WTC11 (cell line): ENCODE results near the gene MNS1. TPM values are rescaled to one million over a fixed set of nuclear protein-coding genes. Genes with fewer than 3 reads are reported as not detected.

Source experiments
- ATAC-seq: fragments of 200-7000 bp; cut with Tn5 transposase; 2 replicates; pipeline ENCODE4 v1.10.0; 2021; ENCODE audit warnings: mild to moderate bottlenecking, moderate library complexity
- CTCF ChIA-PET: fragments of 300-600 bp; sonication (Branson Sonifier 250); formaldehyde crosslinking; loops from one replicate; lab custom pipeline; 2021; ENCODE audit warnings: antibody characterized with exemption; lab: Charles Lee
- POLR2A ChIA-PET: fragments of 350-600 bp; sonication (Branson Sonifier 250); formaldehyde crosslinking; loops from one replicate; lab custom pipeline; 2021; ENCODE audit warnings: antibody characterized with exemption; lab: Charles Lee
- DNase-seq: peaks from one replicate; pipeline ENCODE4 v3.0.0; 2021; ENCODE audit warnings: low spot score
- H3K27ac Mint-ChIP-seq: 2 replicates; pipeline ENCODE4 v1.8.0; 2021; ENCODE audit warnings: mixed read lengths
- H3K27me3 Mint-ChIP-seq: 2 replicates; pipeline ENCODE4 v1.8.0; 2021; ENCODE audit warnings: low read depth, mild to moderate bottlenecking, moderate library complexity, mixed read lengths
- H3K36me3 Mint-ChIP-seq: 2 replicates; pipeline ENCODE4 v1.8.0; 2021; ENCODE audit warnings: mixed read lengths
- H3K4me1 Mint-ChIP-seq: 2 replicates; pipeline ENCODE4 v1.8.0; 2022; ENCODE audit warnings: mixed read lengths
- H3K4me3 Mint-ChIP-seq: 2 replicates; pipeline ENCODE4 v1.8.0; 2021; ENCODE audit warnings: mild to moderate bottlenecking, moderate library complexity, mixed read lengths
- H3K9me3 Mint-ChIP-seq: 2 replicates; pipeline ENCODE4 v1.8.0; 2021; ENCODE audit warnings: mixed read lengths
- ETV6 ChIP-seq: sonication (generic); formaldehyde crosslinking; IDR thresholded peaks from 2 replicates; pipeline ENCODE4 v1.8.1; 2022; ENCODE audit warnings: mild to moderate bottlenecking, missing genetic modification reagents
- GRHL2 ChIP-seq: fragments of 250-450 bp; sonication (Bioruptor Pico); IDR thresholded peaks from 2 replicates; pipeline ENCODE4 v1.8.0; 2022; ENCODE audit warnings: mild to moderate bottlenecking, moderate library complexity; ENCODE audit not compliant: insufficient replicate concordance, severe bottlenecking
- IRF2 ChIP-seq: sonication (generic); formaldehyde crosslinking; IDR thresholded peaks from 2 replicates; pipeline ENCODE4 v1.8.0; 2022; ENCODE audit warnings: low read depth, missing genetic modification reagents, borderline replicate concordance
- JUN ChIP-seq: sonication (generic); formaldehyde crosslinking; IDR thresholded peaks from 2 replicates; pipeline ENCODE4 v1.8.0; 2023; ENCODE audit warnings: mild to moderate bottlenecking, missing genetic modification reagents
- MYBL2 ChIP-seq: sonication (generic); formaldehyde crosslinking; IDR thresholded peaks from 2 replicates; pipeline ENCODE4 v1.8.1; 2023; ENCODE audit warnings: mild to moderate bottlenecking, moderate library complexity, missing genetic modification reagents
- RORB ChIP-seq: fragments of 250-450 bp; sonication (Bioruptor Pico); IDR thresholded peaks from 2 replicates; pipeline ENCODE4 v1.9.0; 2021; ENCODE audit warnings: mild to moderate bottlenecking
- SMAD4 ChIP-seq: sonication (generic); formaldehyde crosslinking; IDR thresholded peaks from 2 replicates; pipeline ENCODE4 v1.8.0; 2022; ENCODE audit warnings: mild to moderate bottlenecking, missing genetic modification reagents
- TP53 ChIP-seq: sonication (generic); formaldehyde crosslinking; IDR thresholded peaks from 2 replicates; pipeline ENCODE4 v1.8.1; 2023; ENCODE audit warnings: mild to moderate bottlenecking, missing genetic modification reagents
- ZNF138 ChIP-seq: sonication (generic); formaldehyde crosslinking; conservative IDR thresholded peaks from 2 replicates; pipeline ENCODE4 v1.8.1; 2022; ENCODE audit warnings: mild to moderate bottlenecking, moderate library complexity, missing genetic modification reagents
- ZNF416 ChIP-seq: fragments of 250-450 bp; sonication (Bioruptor Pico); IDR thresholded peaks from 2 replicates; pipeline ENCODE4 v1.9.0; 2021; ENCODE audit warnings: mild to moderate bottlenecking, inconsistent platforms
- total RNA-seq: library from RNA; stranded (reverse); gene quantifications from 3 replicates; pipeline ENCODE4 v1.2.3, GENCODE V29; 2021
- TF ChIP-seq, protein P1 (sequence below): sonication (generic); formaldehyde crosslinking; conservative IDR thresholded peaks from 2 replicates; pipeline ENCODE4 v1.8.1; 2022; ENCODE audit warnings: mild to moderate bottlenecking, missing genetic modification reagents
- TF ChIP-seq, protein P2 (sequence below): fragments of 250-450 bp; sonication (Bioruptor Pico); IDR thresholded peaks from 2 replicates; pipeline ENCODE4 v1.9.0; 2021; ENCODE audit warnings: mild to moderate bottlenecking
- TF ChIP-seq, protein P3 (sequence below): sonication (generic); formaldehyde crosslinking; IDR thresholded peaks from 2 replicates; pipeline ENCODE4 v1.8.1; 2022; ENCODE audit warnings: low read depth, mild to moderate bottlenecking, moderate library complexity, missing genetic modification reagents, borderline replicate concordance
- TF ChIP-seq, protein P4 (sequence below): sonication (generic); formaldehyde crosslinking; IDR thresholded peaks from 2 replicates; pipeline ENCODE4 v1.8.1; 2023; ENCODE audit warnings: mild to moderate bottlenecking, moderate library complexity, missing genetic modification reagents

The MNS1 gene
- total RNA-seq, 1 experiment from 2014 or later, result 4.4 TPM

DNA sequence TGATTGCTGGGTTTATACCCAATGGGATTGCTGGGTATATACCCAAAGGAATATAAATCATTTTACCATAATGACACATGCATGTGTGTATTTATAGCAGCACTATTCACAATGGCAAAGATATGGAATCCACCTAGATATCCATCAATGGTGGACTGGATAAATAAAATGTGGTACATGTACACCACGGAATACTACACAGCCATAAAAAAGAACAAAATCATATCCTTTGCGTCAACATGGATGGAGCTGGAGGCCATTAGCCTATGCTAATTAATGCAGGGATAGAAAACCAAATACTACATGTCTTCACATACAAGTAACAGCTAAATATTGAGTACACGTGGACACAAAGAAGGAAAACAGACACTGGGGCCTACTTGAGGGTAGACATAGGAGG lies 22.6 kb downstream of the MNS1 start (continued):
- TF ChIP-seq SMAD4 (CRISPR knock-in tag) (no peak), IRF2 (CRISPR knock-in tag) (no peak), ZNF138 (CRISPR knock-in tag) (no peak)

DNA sequence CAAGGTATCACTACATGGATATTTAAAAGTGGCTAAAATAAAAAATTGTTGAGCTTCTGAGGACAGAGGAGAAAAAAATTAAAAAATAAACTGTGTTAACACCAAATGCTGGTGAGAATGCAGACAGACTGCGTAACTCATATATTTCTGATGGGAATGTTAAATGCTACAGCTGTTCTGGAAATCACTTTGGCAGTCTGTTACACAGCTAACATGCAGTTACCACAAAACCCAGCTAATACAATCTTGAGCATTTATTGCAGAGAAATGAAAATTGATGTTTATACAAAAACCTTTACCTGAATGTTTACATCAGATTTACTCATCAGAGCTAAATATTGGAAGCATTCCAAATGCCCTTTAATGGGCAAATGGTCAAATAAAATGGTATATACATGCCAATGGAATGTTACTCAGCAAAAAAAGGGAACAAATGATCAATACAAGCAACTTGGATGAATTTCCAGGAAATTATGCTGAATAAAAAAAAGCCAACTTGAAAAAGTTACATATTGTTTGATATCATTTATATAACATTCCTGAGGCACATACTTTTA lies 24.6 kb downstream of the MNS1 start:
- DNase-seq (no peak), ATAC-seq (no peak)
- H3K27me3 Mint-ChIP-seq, result peaks cover 11% of the 10 kb centered on the region
- H3K4me3 Mint-ChIP-seq, result no peak overlapping the region
- TF ChIP-seq ZNF416 (CRISPR knock-in tag) (no peak), TP53 (CRISPR knock-in tag) (no peak), GRHL2 (CRISPR knock-in tag) (no peak), RORB (CRISPR knock-in tag) (no peak)
- TF ChIP-seq, protein P1, sequence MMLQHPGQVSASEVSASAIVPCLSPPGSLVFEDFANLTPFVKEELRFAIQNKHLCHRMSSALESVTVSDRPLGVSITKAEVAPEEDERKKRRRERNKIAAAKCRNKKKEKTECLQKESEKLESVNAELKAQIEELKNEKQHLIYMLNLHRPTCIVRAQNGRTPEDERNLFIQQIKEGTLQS (CRISPR knock-in tag), result no peak
- CTCF ChIA-PET, result no interaction called here
- POLR2A ChIA-PET, result no interaction called here
- H3K36me3 Mint-ChIP-seq, result peaks cover 59% of the 10 kb centered on the region
- H3K4me1 Mint-ChIP-seq, result no peaks in the 10 kb centered on the region
- no peak overlapping the region for H3K27ac Mint-ChIP-seq
- H3K9me3 Mint-ChIP-seq, result peaks cover 56% of the 10 kb centered on the region

DNA sequence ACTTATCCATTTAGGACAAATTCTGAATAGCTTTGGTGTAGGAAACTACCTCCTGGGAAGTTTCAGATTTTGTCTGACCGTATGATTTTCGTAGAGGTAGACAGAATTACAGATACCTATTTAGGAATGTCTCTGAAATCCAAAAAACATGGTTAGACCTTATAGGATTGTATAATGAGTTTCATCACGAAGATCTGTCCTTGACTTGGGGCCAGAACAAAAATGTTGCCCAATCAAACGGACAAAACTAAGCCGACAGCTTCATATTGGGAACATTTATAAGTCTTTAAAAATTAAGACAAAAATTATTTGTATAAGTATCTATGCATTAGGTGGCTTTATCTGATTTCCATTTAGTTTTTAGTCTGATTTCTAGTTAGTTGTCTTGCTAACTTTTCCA lies 32.6 kb downstream of the MNS1 start:
- Mint-ChIP-seq H3K27me3 (peaks cover 4% of the 10 kb centered on the region; the same call in 1 of the 2 replicates), H3K9me3 (peaks cover 24% of the 10 kb centered on the region), H3K27ac (no peak overlapping the region), H3K36me3 (peaks cover 23% of the 10 kb centered on the region), H3K4me3 (no peak overlapping the region), H3K4me1 (no peaks in the 10 kb centered on the region)
- DNase-seq (no peak), ATAC-seq (no peak)
- ChIA-PET CTCF (no interaction called here), POLR2A (no interaction called here)
- TF ChIP-seq SMAD4 (CRISPR knock-in tag) (no peak), ETV6 (CRISPR knock-in tag) (no peak), MYBL2 (no peak), JUN (CRISPR knock-in tag) (no peak), RORB (CRISPR knock-in tag) (no peak)
- TF ChIP-seq, protein P2, sequence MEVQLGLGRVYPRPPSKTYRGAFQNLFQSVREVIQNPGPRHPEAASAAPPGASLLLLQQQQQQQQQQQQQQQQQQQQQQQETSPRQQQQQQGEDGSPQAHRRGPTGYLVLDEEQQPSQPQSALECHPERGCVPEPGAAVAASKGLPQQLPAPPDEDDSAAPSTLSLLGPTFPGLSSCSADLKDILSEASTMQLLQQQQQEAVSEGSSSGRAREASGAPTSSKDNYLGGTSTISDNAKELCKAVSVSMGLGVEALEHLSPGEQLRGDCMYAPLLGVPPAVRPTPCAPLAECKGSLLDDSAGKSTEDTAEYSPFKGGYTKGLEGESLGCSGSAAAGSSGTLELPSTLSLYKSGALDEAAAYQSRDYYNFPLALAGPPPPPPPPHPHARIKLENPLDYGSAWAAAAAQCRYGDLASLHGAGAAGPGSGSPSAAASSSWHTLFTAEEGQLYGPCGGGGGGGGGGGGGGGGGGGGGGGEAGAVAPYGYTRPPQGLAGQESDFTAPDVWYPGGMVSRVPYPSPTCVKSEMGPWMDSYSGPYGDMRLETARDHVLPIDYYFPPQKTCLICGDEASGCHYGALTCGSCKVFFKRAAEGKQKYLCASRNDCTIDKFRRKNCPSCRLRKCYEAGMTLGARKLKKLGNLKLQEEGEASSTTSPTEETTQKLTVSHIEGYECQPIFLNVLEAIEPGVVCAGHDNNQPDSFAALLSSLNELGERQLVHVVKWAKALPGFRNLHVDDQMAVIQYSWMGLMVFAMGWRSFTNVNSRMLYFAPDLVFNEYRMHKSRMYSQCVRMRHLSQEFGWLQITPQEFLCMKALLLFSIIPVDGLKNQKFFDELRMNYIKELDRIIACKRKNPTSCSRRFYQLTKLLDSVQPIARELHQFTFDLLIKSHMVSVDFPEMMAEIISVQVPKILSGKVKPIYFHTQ (CRISPR knock-in tag), result no peak
- TF ChIP-seq, protein P3, sequence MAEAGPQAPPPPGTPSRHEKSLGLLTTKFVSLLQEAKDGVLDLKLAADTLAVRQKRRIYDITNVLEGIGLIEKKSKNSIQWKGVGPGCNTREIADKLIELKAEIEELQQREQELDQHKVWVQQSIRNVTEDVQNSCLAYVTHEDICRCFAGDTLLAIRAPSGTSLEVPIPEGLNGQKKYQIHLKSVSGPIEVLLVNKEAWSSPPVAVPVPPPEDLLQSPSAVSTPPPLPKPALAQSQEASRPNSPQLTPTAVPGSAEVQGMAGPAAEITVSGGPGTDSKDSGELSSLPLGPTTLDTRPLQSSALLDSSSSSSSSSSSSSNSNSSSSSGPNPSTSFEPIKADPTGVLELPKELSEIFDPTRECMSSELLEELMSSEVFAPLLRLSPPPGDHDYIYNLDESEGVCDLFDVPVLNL (CRISPR knock-in tag), result no peak
- TF ChIP-seq, protein P4, sequence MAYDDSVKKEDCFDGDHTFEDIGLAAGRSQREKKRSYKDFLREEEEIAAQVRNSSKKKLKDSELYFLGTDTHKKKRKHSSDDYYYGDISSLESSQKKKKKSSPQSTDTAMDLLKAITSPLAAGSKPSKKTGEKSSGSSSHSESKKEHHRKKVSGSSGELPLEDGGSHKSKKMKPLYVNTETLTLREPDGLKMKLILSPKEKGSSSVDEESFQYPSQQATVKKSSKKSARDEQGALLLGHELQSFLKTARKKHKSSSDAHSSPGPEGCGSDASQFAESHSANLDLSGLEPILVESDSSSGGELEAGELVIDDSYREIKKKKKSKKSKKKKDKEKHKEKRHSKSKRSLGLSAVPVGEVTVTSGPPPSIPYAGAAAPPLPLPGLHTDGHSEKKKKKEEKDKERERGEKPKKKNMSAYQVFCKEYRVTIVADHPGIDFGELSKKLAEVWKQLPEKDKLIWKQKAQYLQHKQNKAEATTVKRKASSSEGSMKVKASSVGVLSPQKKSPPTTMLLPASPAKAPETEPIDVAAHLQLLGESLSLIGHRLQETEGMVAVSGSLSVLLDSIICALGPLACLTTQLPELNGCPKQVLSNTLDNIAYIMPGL (CRISPR knock-in tag), result no peak
